Kidney glomerular epithelial cell (primary cell): ENCODE results near the gene NKX3-2.

ENCODE experiments used
- DNase-seq: peaks from one replicate; lab custom pipeline; 2025; lab: John Stamatoyannopoulos, UW

Gene NKX3-2

DNA sequence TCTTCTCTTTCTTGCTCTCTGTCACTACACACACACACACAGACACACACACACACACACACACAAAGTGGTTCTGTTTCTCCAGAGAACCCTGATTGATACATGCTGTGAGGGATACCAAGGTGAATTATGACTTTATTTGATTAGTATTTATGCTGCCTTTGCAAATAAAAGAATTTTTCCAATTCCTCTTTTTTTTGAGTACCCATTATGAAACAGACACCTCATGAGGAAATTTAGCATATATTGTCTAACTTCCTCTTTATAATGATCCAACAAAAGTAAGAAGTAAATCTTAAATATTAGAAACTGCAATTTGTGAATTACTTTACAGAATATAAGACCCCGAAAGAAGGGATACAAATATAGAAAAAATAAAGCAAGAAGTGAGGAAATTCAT lies 45.8 kb downstream of the NKX3-2 start:
- no peak for DNase-seq

DNA sequence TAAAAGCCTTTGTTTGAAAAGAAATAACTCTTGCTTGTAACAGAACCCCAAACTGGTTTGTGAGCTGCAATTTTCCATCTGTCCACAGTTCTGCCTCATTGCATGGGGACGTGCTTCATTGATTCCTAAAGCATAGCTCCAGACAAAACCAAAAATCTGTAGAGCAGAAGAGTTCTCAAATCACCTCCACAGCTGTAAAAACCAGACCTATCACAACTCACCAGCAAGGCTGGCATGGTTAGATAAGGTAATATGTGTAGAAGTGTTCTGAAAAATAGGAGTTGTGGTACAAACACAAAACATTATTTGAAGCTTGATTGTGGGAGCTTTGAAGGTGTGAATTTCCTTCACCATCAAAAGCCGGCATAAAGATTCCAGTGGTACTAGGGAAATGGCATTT lies 47.7 kb downstream of the NKX3-2 start:
- DNase-seq = no peak

DNA sequence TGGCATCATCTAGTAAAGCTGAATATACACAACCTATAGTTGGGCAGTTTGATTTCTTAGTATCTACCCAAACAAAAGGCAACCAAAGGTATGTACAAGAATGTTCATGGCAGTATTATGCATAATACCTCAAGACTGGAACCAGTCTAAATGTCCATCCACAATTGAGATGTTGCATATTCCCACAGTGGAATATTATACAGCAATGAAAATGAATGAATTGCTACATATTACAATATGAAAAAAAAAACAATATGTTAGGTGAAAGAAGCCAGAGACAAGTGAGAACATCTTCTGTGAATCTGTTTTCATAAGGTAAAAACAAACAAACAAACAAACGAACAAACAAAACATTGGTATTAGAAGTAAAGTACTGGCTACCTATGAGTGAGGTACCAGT lies 48.6 kb downstream of the NKX3-2 start:
- no peak for DNase-seq

DNA sequence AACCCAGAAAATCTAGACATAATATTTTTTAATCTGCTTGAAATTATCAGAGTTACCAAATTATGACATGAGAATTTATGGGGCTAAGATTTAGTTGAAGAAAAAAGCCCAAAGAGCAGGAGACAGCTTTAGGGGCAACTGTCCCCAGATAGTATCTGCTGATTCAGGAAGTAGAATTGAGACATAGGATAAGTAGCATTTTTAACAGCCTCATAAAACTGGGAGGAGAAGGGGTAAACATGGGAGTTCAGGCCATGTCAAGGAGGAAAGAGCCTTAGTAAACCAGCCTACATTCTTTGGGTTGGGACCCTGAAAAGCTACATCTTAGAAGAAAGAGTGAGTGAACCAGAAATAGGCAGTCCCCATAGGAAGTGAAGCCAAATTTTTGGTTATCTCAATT lies 50.5 kb downstream of the NKX3-2 start:
- DNase-seq = no peak

DNA sequence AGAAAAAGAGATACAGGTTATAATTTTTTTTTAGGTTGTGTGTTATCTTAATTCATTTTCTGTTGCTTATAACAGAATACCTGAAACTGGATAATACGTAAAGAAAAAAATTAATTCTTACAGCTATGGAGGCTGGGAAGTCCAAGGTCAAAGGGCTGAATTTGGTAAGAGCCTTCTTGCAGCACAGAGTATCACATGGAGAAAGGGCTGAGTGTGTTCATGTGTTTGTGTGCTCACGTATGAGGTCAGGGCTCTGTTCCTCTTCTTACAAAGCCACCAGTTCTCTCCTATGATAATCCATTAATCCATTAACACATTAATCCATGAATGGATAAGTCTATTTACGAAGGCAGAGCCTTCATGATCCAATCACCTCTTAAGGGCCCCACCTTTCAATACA lies 51.6 kb downstream of the NKX3-2 start:
- DNase-seq = no peak
